Endothelial cell (in vitro differentiated cells): ENCODE data around the gene NOTUM. TPM values are rescaled to one million over a fixed set of nuclear protein-coding genes. Genes with fewer than 3 reads are reported as not detected.
A peak's percentile ranks its signal among the peaks of the same experiment; 100 is the strongest.

ENCODE experiments used
- DNase-seq: peaks from one replicate; pipeline ENCODE4 v3.0.0; 2021; ENCODE audit warnings: low spot score
- H3K27ac Mint-ChIP-seq: one replicate; pipeline ENCODE4 v1.8.0; 2021; ENCODE audit warnings: mixed read lengths, inconsistent platforms; ENCODE audit not compliant: unreplicated experiment
- H3K27me3 Mint-ChIP-seq: one replicate; pipeline ENCODE4 v1.8.0; 2021; ENCODE audit warnings: mild to moderate bottlenecking, moderate library complexity, mixed read lengths, inconsistent platforms; ENCODE audit not compliant: unreplicated experiment
- H3K36me3 Mint-ChIP-seq: one replicate; pipeline ENCODE4 v1.8.0; 2021; ENCODE audit warnings: mild to moderate bottlenecking, low read depth, mixed read lengths, inconsistent platforms; ENCODE audit not compliant: unreplicated experiment
- H3K4me1 Mint-ChIP-seq: one replicate; pipeline ENCODE4 v1.8.0; 2021; ENCODE audit warnings: mild to moderate bottlenecking, mixed read lengths, inconsistent platforms; ENCODE audit not compliant: unreplicated experiment
- H3K4me3 Mint-ChIP-seq: one replicate; pipeline ENCODE4 v1.8.0; 2021; ENCODE audit warnings: mild to moderate bottlenecking, mixed read lengths, inconsistent platforms; ENCODE audit not compliant: unreplicated experiment
- H3K9me3 Mint-ChIP-seq: one replicate; pipeline ENCODE4 v1.8.0; 2021; ENCODE audit warnings: mixed read lengths, inconsistent platforms; ENCODE audit not compliant: unreplicated experiment
- total RNA-seq: library from RNA; stranded (reverse); fragmentation: NEBNext Ultra II Directional; extraction: Animal tissue kit (Norgen Biotek cat#: 25700); gene quantifications from one replicate; pipeline ENCODE4 v1.2.1, GENCODE V29; 2021; ENCODE audit not compliant: unreplicated experiment
- TF ChIP-seq, protein P1 (sequence below): fragments of 200-600 bp; sonication (generic); IDR thresholded peaks from one replicate; pipeline ENCODE4 v1.5.0; 2021; ENCODE audit warnings: antibody characterized with exemption; ENCODE audit not compliant: unreplicated experiment

NOTUM gene
- total RNA-seq, 1 donor from 2014 or later = not detected

DNA sequence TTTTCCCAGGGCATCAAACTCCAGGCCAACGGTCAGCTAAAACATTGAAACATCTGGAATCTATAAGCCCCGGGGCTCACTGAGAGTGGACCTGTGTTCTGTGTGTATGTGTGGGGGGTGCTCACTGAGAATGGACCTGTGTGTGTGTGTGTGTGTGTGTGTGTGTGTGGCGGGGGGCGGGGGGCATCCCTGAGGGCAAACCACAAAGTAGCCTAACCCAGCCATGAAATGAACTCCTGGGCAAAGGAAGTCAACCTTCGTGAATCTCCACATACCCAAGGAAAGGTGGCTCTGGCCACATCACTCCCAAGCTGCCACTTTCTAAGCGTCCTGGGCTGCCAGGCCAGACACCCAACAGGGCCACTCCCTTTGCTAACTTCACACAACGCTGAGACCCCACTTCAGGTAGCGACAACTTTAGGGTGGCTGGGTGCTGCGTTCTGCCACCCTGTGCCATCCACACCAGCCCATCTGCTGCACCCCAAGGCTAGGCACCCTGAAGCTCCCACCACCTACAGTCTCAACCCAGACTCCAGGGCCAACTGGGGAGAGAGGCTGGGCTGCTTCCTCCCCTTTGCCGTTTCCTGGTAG, 35.0 kb downstream of the NOTUM start:
- H3K4me3 Mint-ChIP-seq = peak overlapping the region; percentile 87

DNA sequence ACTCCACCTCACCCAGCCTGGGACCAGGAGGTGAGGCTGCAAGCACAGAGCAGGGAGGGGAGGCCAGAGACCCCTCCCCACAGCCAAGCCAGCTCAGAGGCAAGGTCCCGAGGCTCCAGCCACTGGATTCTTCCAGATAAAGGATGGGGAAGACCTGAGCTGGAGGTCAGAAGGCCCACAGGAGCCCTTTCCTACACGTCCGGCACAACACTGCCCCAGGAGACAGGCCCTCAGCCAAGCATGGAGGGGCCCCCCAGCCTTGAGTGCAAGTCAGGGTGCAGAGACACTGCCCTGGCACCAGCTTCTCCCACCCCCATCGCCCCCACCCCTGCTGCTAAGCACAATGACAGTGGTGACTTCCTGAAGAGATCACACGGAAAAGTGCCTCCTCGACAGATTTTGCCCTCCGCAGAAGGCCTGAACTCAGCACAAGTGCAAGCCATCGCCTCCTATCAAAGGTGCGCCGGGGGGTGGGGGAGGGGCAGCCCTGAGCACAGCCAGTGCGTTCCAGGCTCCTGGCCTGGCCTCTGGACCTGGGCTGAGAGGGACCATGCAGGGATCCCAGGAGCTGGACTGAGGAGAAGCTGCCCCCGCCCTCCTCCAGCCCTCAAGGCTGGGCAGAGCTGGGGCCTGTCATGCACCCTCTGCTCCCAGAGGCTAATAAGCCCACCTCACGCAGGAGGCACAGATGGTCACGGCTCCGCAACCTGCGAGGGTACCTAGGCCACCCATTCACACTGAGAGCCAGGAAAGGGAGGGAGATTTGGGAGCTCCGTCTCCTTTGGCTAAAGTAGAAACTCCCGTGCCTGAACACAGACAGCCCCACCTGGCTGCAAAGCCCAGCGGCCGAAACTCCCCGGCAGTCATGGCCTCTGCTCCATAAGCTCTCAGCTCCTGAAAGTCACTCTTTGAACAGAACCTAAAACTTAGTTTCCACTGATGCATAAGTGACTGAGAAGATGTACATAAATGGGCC, 36.1 kb downstream of the NOTUM start:
- no peak for DNase-seq
- no peak overlapping the region for H3K27ac Mint-ChIP-seq
- H3K4me3 Mint-ChIP-seq = peak overlapping the region; percentile 56
- H3K9me3 Mint-ChIP-seq = no peaks in the 10 kb centered on the region
- H3K27me3 Mint-ChIP-seq = peaks cover 21% of the 10 kb centered on the region
- H3K4me1 Mint-ChIP-seq = peaks cover 13% of the 10 kb centered on the region
- TF ChIP-seq, protein P1, sequence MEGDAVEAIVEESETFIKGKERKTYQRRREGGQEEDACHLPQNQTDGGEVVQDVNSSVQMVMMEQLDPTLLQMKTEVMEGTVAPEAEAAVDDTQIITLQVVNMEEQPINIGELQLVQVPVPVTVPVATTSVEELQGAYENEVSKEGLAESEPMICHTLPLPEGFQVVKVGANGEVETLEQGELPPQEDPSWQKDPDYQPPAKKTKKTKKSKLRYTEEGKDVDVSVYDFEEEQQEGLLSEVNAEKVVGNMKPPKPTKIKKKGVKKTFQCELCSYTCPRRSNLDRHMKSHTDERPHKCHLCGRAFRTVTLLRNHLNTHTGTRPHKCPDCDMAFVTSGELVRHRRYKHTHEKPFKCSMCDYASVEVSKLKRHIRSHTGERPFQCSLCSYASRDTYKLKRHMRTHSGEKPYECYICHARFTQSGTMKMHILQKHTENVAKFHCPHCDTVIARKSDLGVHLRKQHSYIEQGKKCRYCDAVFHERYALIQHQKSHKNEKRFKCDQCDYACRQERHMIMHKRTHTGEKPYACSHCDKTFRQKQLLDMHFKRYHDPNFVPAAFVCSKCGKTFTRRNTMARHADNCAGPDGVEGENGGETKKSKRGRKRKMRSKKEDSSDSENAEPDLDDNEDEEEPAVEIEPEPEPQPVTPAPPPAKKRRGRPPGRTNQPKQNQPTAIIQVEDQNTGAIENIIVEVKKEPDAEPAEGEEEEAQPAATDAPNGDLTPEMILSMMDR = no peak
- no peaks in the 10 kb centered on the region for H3K36me3 Mint-ChIP-seq

More for the DNA sequence above, 35.0 kb downstream of the NOTUM start:
- Mint-ChIP-seq H3K4me1 (peaks cover 13% of the 10 kb centered on the region), H3K36me3 (no peaks in the 10 kb centered on the region), H3K9me3 (no peaks in the 10 kb centered on the region), H3K27me3 (peaks cover 21% of the 10 kb centered on the region), H3K27ac (peak overlapping the region; percentile 81)
- no peak for DNase-seq
- TF ChIP-seq, protein P1 = no peak

DNA sequence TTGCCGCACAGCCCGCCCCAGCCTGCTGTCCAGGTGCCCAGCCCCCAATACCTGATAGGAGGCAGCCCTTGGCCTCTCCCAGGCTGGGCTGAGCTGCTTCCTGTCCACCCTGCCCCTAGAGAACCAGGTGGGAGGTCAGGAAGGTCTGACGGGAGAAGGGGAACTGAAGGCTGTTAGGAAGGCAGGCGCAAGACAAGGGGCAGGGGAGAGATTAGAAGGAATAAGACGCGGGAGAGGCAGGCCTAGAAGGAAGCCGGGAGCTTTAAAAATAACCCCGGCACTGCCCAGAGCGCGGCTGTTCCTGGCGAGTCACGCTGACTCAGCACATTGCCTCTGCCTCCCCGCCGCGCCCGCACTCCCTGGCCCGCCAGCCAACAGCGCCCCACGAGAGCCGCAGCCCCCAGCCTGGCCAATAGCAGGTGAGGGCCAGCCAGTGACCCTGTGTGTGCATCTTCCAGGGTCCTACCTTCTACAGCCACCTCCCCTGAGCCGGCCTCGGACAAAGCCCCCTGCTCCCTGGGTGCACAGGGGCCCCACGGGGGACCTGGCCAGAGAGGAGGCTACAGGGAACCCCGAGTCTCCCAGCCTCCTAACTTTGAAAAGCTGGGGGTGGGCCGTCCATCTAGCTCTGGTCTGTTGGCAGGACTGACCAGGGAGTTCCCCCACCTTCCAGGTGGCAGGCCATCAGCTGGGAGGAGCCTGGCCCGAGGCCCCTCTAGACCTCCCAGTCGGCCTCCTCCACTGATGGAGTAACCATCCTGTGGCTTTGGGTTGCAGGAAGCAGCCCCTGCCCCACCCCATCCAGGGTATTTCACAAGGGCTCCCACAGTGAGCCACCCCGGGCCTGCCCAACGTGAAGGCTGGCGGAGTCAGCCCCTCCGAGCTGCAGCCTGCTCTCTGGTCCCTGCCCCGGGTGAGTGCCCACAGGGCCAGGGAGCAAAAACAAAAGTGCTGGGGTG, 37.4 kb downstream of the NOTUM start:
- TF ChIP-seq, protein P1 = no peak
- peaks cover 13% of the 10 kb centered on the region for H3K4me1 Mint-ChIP-seq
- H3K4me3 Mint-ChIP-seq = peak overlapping the region; percentile 77
- H3K36me3 Mint-ChIP-seq = peaks cover 8% of the 10 kb centered on the region
- peak; percentile 59 for DNase-seq
- no peaks in the 10 kb centered on the region for H3K9me3 Mint-ChIP-seq
- H3K27me3 Mint-ChIP-seq = peaks cover 18% of the 10 kb centered on the region
- peak overlapping the region; percentile 64 for H3K27ac Mint-ChIP-seq

DNA sequence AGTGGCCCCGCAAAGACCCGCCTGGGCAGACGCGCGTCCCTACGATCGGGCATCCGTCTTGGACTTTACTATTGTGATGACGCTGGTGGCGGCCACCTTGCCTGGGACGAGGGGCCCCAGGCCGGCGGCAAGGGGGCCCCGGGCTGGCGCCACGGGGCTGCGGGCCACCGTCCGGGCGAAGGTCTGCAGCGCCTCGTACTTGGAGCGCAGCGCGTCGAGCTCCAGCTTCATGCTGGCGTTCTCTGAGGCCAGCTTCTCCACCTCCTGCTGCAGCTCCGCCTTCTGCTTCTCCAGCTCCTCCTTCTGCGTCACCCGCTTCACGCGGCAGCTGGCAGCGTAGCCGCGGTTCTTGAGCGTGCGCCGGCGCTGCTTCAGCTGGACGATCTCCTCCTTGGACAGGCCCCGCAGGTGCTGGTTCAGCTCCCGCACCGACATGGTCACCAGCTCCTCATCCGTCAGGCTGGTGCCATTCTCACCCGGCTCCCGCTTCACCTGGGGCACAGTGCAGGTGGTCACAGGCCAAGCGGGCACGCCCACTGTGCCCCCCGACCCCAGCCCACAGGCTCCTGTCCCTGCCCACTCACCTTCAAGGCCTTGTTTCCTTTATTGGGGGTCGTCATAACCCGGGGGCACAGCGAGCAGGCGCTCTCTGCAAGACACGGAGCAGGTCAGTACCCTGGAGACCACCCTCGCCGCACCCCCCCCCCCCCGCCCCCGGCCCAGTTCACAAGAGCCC, 38.3 kb downstream of the NOTUM start:
- no peak overlapping the region for H3K27ac Mint-ChIP-seq
- no peak overlapping the region for H3K4me3 Mint-ChIP-seq
- no peaks in the 10 kb centered on the region for H3K9me3 Mint-ChIP-seq
- TF ChIP-seq, protein P1 = no peak
- H3K4me1 Mint-ChIP-seq = peaks cover 13% of the 10 kb centered on the region
- H3K27me3 Mint-ChIP-seq = peaks cover 20% of the 10 kb centered on the region
- peaks cover 8% of the 10 kb centered on the region for H3K36me3 Mint-ChIP-seq
- no peak for DNase-seq
